HCT116 (cell line): Measurements from ENCODE around the gene SEC16B.

ENCODE experiments used
- EGR1 ChIP-seq: IDR thresholded peaks from 2 replicates; pipeline ENCODE4 v1.6.1; 2012; ENCODE audit warnings: low read depth
- POLR2A ChIP-seq: IDR thresholded peaks from 2 replicates; pipeline ENCODE4 v1.7.0; 2011; ENCODE audit warnings: borderline replicate concordance; ENCODE audit not compliant: insufficient read depth, insufficient read length; ENCODE audit errors: extremely low read depth
- SIN3A ChIP-seq: IDR thresholded peaks from 2 replicates; pipeline ENCODE4 v1.6.1; 2012; ENCODE audit warnings: low read depth
- TF ChIP-seq, protein P1 (sequence below), 3 experiments: fragments of 200-600 bp in 1 of 3; sonication (generic) in 1 of 3; IDR thresholded peaks in 2 of 3; conservative IDR thresholded peaks in 1 of 3; 2 replicates each; pipeline ENCODE4 v1.5.1; 2012 to 2017; ENCODE audit warnings: low read depth in 2 of 3, low read length in 2 of 3, antibody characterized with exemption in 1 of 3, borderline replicate concordance in 1 of 3, control low read depth in 1 of 3, mild to moderate bottlenecking in 1 of 3, mixed read lengths in 1 of 3, mixed run types in 1 of 3, moderate library complexity in 1 of 3; ENCODE audit not compliant: insufficient read depth in 1 of 3

DNA sequence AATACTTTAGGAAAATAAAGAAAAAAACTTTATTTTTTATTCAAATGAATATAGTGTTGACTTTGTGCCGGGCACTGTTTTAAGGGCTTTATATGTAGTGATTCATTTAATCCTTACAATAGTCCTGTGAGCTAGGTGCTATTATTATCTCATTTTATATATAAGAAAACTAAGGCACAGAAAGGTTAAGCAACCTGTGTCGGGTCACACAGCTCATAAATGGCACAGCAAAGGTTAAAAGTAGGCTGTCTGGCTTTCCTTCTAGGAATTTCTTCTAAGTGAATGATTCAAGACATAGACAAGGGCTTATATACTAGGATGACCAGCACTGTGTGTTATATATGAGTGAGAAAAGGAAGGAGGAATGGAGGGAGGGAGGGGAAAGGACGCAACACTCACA is 35.4 kb downstream of the SEC16B start:
- TF ChIP-seq, protein P1, sequence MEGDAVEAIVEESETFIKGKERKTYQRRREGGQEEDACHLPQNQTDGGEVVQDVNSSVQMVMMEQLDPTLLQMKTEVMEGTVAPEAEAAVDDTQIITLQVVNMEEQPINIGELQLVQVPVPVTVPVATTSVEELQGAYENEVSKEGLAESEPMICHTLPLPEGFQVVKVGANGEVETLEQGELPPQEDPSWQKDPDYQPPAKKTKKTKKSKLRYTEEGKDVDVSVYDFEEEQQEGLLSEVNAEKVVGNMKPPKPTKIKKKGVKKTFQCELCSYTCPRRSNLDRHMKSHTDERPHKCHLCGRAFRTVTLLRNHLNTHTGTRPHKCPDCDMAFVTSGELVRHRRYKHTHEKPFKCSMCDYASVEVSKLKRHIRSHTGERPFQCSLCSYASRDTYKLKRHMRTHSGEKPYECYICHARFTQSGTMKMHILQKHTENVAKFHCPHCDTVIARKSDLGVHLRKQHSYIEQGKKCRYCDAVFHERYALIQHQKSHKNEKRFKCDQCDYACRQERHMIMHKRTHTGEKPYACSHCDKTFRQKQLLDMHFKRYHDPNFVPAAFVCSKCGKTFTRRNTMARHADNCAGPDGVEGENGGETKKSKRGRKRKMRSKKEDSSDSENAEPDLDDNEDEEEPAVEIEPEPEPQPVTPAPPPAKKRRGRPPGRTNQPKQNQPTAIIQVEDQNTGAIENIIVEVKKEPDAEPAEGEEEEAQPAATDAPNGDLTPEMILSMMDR (IDR thresholded peaks at IDR 0.05 in 2 of 3, conservative IDR thresholded peaks at IDR 0.05 in 1 of 3; ENCODE audit: borderline replicate concordance in 1 of 3, insufficient read depth in 1 of 3, low read depth in 2 of 3, low read length in 2 of 3) = no peak
- TF ChIP-seq POLR2A (no peak), EGR1 (no peak), SIN3A (no peak)
